ENCODE results near the gene CASP8. TPM values are rescaled to one million over a fixed set of nuclear protein-coding genes. Genes with fewer than 3 reads are reported as not detected.

CASP8 gene
- polyA plus RNA-seq, 1 donor from 2014 or later, result not detected

DNA sequence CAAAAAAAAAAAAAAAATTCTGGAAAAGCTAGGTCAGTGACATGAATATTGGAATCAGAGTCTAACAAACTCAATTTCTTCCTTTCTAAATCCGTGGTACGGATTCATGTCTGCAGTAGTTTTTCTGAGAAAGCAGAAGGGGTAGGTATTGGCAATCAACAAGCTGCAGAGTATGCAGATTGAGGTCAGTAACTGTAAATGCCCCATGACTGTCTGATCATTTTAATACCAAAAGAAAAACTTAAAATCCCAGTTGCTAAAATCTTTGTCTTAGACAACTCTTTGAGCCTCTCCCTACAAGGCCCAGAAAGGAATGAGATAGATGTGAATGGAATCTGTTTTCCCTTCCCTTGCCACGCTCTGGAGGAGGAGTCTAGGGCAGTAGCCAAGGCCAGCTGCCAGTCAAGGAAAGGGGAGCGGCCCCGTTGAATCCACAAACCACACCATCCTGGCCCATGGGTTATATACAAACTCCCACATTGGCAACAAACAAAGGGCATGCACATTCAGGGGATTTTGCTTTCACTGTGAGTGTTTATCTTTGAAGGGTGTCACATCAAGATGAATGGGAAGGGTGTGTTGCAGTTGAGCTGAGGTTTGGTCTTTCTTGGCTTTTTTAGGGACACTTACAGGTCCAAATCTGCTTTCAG lies 6.1 kb upstream of the CASP8 start:
- Histone ChIP-seq H3K27ac (ENCODE audit: low read length) (no peak overlapping the region), H3K9me2 (ENCODE audit: insufficient read depth, low read length) (no peaks in the 10 kb centered on the region), H3K9ac (ENCODE audit: low read length) (no peak overlapping the region), H3K27me3 (ENCODE audit: insufficient read depth, low read depth, low read length) (no peaks in the 10 kb centered on the region), H4K20me1 (ENCODE audit: insufficient read depth) (no peaks in the 10 kb centered on the region), H3K9me3 (ENCODE audit: low read length) (no peaks in the 10 kb centered on the region), H3F3A (ENCODE audit: insufficient read depth, low read length, poor library complexity, severe bottlenecking) (no peaks in the 10 kb centered on the region), H3K4me3 (ENCODE audit: low read length) (no peak overlapping the region), H3K36me3 (ENCODE audit: insufficient read depth, low read length) (no peaks in the 10 kb centered on the region), H3K79me2 (replicated peaks; ENCODE audit: insufficient read depth, low read length) (no peaks in the 10 kb centered on the region), H3K4me2 (ENCODE audit: low read length) (no peak overlapping the region), H2AFZ (ENCODE audit: low read depth, low read length) (no peak overlapping the region)
- TF ChIP-seq SMC3 (conservative IDR thresholded peaks at IDR 0.05; ENCODE audit: poor library complexity) (no peak), POLR2AphosphoS5 (IDR thresholded peaks at IDR 0.05) (no peak), CTCF (IDR thresholded peaks at IDR 0.05; ENCODE audit: poor library complexity, severe bottlenecking) (no peak), EP300 (conservative IDR thresholded peaks at IDR 0.05; ENCODE audit: poor library complexity, severe bottlenecking) (no peak), TAF1 (IDR thresholded peaks at IDR 0.05; ENCODE audit: low read depth) (no peak), EZH2 (IDR thresholded peaks at IDR 0.05; ENCODE audit: borderline replicate concordance, insufficient read depth, low read length, poor library complexity, severe bottlenecking) (no peak), RAD21 (conservative IDR thresholded peaks at IDR 0.05) (no peak), MXI1 (conservative IDR thresholded peaks at IDR 0.05; ENCODE audit: poor library complexity, severe bottlenecking) (no peak)
- TF ChIP-seq, protein P1, sequence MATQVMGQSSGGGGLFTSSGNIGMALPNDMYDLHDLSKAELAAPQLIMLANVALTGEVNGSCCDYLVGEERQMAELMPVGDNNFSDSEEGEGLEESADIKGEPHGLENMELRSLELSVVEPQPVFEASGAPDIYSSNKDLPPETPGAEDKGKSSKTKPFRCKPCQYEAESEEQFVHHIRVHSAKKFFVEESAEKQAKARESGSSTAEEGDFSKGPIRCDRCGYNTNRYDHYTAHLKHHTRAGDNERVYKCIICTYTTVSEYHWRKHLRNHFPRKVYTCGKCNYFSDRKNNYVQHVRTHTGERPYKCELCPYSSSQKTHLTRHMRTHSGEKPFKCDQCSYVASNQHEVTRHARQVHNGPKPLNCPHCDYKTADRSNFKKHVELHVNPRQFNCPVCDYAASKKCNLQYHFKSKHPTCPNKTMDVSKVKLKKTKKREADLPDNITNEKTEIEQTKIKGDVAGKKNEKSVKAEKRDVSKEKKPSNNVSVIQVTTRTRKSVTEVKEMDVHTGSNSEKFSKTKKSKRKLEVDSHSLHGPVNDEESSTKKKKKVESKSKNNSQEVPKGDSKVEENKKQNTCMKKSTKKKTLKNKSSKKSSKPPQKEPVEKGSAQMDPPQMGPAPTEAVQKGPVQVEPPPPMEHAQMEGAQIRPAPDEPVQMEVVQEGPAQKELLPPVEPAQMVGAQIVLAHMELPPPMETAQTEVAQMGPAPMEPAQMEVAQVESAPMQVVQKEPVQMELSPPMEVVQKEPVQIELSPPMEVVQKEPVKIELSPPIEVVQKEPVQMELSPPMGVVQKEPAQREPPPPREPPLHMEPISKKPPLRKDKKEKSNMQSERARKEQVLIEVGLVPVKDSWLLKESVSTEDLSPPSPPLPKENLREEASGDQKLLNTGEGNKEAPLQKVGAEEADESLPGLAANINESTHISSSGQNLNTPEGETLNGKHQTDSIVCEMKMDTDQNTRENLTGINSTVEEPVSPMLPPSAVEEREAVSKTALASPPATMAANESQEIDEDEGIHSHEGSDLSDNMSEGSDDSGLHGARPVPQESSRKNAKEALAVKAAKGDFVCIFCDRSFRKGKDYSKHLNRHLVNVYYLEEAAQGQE (IDR thresholded peaks at IDR 0.05; ENCODE audit: borderline replicate concordance), result no peak

DNA sequence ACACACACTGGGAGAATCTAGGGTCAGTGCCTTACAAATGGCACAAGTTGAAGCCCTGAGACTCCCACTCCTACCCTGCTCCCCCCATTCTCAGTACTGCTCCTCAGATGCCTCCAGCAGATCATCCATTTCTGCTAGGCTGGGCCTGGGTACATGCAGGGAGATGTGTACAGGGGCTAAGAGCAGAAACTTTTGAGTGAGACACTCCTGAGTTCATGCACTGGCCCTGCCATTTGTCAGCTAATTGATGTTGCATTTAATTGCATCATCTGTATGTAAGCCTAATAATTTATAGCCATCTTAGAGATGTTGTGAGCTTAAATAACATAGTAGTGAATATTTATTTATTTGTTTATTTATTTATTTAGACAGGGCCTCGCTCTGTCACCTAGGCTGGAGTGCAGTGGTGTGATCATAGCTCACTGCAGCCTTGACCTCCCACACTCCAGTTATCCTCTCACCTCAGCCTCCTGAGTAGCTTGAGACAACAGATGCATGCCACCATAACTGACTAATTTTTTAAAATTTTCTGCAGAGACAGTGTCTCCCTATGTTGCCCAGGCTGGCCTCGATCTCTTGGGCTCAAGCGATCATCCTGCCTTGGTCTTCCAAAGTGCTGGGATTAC lies 4.8 kb upstream of the CASP8 start:
- Histone ChIP-seq H3K27ac (ENCODE audit: low read length) (no peak overlapping the region), H3K4me3 (ENCODE audit: low read length) (no peak overlapping the region), H3K9me2 (ENCODE audit: insufficient read depth, low read length) (no peaks in the 10 kb centered on the region), H3K9me3 (ENCODE audit: low read length) (no peaks in the 10 kb centered on the region), H3K27me3 (ENCODE audit: insufficient read depth, low read depth, low read length) (no peaks in the 10 kb centered on the region), H3K4me2 (ENCODE audit: low read length) (no peak overlapping the region), H3K9ac (ENCODE audit: low read length) (no peak overlapping the region), H3F3A (ENCODE audit: insufficient read depth, low read length, poor library complexity, severe bottlenecking) (no peaks in the 10 kb centered on the region), H3K79me2 (replicated peaks; ENCODE audit: insufficient read depth, low read length) (no peaks in the 10 kb centered on the region), H2AFZ (ENCODE audit: low read depth, low read length) (no peak overlapping the region), H4K20me1 (ENCODE audit: insufficient read depth) (no peaks in the 10 kb centered on the region), H3K36me3 (ENCODE audit: insufficient read depth, low read length) (no peaks in the 10 kb centered on the region)
- TF ChIP-seq TAF1 (IDR thresholded peaks at IDR 0.05; ENCODE audit: low read depth) (no peak), MXI1 (conservative IDR thresholded peaks at IDR 0.05; ENCODE audit: poor library complexity, severe bottlenecking) (no peak), EP300 (conservative IDR thresholded peaks at IDR 0.05; ENCODE audit: poor library complexity, severe bottlenecking) (no peak), CTCF (IDR thresholded peaks at IDR 0.05; ENCODE audit: poor library complexity, severe bottlenecking) (no peak), EZH2 (IDR thresholded peaks at IDR 0.05; ENCODE audit: borderline replicate concordance, insufficient read depth, low read length, poor library complexity, severe bottlenecking) (no peak), RAD21 (conservative IDR thresholded peaks at IDR 0.05) (no peak), SMC3 (conservative IDR thresholded peaks at IDR 0.05; ENCODE audit: poor library complexity) (no peak), POLR2AphosphoS5 (IDR thresholded peaks at IDR 0.05) (no peak)
- TF ChIP-seq, protein P1 (IDR thresholded peaks at IDR 0.05; ENCODE audit: borderline replicate concordance), result no peak

All from neural cell (in vitro differentiated cells).